GM18868 (cell line): ENCODE data around the gene PRR5.

Experiments used
- ATAC-seq: cut with Tn5 transposase; IDR thresholded peaks from one replicate; pipeline ENCODE4 v1.9.1; 2021; ENCODE audit warnings: mild to moderate bottlenecking, moderate library complexity; ENCODE audit not compliant: unreplicated experiment

The PRR5 gene

GRCh38 chr22:44752285-44753188, 50.5 kb downstream of the PRR5 start, which contains the start of gene ARHGAP8:
ARHGAP8 (plus strand) TSS chr22:44752575; CDS start chr22:44786528, 33,953 bp downstream.
- ATAC-seq: no peak

DNA sequence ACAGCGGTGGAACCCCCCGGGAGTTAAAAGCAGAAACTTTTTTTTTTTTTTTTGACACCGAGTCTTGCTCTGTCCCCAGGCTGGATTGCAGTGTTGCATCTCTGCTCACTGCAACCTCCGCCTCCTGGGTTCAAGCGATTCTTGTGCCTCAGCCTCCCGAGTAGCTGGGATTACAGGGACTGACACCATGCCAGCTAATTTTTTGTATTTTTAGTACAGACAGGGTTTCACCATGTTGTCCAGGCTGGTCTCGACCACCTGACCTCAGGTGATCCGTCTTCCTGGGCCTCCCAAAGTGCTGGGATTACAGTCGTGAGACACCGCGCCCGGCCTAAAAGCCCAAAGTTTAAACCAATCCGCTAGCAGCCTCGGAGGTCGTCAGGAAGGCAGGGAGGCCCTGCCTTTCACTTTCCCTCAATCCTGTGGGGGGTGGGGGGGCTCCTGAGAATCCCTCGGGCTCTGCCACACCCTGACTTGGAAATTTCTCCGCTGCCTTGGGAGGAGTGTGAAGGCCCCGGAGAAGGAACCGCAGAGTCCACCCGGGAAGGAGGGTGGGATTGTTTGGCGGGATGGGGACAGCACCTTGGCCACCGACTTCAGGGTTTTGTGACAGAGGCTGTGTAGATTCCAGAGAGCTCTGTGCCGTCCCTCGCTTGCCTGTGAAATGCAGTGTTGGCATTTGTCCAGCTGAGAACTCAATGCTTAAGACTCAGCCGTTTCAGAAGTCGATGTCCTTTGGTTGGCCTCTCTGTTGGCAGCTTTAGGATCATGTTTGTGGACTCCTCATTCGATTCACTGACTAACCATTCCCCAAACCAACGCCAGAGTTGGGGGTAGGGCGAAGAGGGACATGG, 51.4 kb downstream of the PRR5 start:
- no peak for ATAC-seq

DNA sequence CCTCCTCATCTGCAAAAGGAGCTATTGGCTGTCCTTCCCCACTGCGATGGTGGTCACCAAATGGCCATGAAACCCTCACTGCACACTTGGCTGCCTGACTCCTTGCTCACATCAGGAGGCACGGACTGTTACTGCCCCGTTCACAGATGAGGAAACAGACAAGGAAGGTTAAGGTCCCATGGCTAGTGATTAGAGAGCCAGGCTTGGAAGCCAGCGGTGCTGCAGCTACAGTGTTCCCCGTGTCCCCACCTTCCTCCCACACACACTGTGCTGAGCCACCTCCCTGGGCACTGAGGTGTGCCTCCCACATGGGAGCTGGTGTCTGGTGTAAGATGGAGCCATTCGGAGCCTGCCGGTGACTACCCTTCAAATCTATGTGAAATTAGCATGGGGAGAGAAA, 53.0 kb downstream of the PRR5 start:
- no peak for ATAC-seq

DNA sequence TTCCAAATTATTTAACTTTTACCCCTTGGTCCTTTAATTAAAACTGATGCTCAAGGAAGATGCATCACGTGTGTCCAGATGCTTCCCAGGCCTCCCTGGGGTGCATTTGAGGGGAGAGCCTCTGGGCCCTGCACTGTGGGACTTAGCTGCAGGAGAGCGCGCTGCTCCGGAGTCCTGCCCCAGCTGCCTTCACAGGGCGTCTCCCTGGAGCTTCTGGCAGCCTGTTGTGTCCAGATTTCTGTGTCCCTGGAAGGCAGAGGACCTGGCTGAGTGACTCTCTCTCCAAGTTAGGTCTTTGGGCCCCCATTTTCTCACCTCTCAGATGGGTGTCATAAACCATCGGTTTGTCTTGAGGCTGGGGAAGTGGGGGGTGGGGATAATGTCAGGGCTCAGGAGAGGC, 53.4 kb downstream of the PRR5 start:
- no peak for ATAC-seq

GRCh38 chr22:44755956-44756361, 54.0 kb downstream of the PRR5 start:
- ATAC-seq: no peak

DNA sequence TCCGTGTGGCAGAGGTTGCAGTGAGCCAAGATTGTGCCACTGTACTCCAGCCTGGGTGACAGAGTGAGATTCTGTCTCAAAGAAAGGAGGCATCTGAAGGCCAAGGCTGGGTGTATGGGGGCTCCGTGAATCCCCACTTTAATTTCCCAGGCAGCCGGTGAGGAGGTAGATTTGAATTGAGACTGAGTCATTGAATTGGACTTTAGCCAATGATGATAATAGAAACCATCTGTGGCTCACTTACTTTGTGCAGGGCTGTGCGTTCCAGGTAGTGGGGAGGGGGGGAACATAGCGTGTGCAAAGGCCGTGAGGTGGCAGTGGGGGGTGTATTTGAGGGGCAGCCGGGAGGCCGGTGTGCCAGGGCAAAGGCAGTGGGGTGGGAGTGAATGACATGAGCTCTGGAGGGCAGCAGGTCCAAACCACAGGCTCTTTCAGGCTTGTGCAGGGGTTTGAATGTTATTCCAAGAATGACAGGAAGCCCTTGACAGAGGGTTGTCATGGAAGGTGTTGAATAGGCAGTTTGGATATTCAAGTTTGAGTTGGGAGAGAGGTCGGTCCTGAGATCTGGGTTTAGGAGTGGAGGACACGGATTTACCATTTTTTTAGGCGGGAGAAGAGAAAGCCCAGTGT, 56.5 kb downstream of the PRR5 start:
- no peak for ATAC-seq

GRCh38 chr22:44759001-44759400, 57.0 kb downstream of the PRR5 start:
- ATAC-seq: no peak

DNA sequence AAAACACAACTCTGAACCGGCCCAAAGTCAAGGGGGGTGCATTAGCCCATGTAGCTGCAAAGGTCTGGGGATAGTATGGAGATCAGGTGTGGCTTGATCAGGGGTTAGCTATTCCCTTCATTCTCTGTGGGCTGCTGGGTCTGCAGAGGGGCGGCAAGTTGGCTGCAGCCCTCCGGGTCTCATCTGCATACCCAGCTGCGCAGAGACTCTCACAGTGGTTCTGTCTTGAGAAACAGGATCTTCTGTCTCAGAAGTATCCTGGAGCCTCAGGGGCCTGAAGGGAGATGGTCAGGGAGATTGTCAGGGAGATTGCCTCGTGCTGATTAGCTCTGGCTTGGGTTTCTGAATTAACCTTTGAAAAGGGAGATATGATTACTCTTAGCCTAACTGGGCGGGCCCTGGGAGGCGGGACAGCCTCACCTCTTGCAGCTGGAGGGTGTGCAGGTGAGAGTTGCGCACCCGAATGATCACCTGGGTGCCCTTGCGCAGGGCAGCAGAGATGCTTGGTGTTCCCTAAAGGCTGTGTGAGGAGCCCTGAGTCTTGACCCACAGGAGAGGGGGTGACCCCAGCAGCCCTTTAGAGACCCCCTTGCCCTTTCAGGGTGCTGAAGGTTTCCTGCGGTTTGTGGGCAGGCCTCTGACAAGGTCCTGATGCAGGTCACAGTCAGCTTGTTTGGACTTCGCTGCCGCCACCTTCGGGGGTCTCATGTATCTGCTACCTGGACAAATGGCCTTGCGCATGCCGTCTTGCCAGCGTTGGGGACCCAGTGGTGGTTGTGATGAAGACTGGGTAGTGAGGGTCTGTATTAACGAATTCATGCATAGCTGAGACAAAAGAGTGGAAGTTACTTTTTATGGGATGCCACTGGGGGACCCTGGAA, 57.7 kb downstream of the PRR5 start:
- no peak for ATAC-seq

DNA sequence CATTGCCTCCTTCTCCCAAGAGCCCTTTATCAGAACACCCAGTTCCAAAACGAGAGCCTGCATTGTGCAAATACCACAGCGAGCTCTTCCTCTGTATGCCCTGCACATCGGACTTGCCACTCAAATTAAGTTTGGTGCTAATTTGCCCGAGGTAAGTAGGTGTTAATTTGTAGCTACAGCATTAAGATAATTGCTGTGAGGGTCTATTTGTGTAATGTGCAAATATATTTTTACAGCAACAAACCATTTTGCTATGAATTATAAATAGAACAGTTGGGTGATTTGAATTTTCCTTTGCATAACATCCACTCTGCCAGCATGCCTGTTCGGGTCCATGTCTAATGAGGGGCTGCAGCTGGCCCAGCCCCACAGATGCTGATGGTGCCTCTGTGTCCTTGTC, 58.5 kb downstream of the PRR5 start:
- ATAC-seq: no peak

- no peak for ATAC-seq
Measured at GRCh38 chr22:44761025-44761424, 59.0 kb downstream of the PRR5 start.

DNA sequence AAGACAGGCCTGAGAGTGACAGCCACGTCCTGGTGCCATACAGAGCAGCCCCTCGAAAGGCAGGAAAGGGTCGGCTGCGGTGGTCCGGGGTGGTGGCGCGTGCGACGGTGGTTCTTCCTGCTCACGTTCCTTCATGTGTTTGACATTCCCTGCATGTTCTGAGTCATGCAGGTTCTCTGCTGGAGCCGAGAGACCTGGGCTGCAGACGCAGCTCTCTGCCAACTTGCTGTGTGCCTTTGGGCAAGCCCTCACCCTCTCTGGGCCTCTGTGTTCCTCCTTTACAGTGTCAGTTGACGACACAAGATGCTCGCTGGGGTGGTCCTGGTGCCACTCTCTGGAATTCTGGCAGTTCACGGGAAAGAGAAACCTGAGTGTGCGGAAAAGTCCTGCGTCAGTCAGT, 62.4 kb downstream of the PRR5 start:
- no peak for ATAC-seq

DNA sequence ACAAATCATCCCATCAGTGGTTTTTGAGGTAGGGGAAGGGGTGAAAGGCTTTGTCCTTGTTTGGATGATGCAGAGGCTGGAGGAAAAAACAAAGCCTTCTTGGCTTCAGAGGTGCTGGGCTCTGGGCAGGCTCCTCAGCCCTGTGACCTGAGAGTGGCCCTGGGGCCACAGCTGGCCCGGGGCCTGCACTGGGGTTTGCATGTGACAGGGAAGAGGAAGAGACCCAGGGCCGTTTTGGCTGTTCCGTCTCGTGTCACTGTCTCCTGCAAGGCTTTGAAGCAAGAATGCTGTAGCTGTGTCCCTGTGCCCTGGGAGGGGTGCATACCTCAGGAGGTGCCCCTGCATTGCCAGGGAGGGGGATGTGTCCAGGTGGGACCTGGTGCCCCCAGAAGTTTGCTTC, 63.0 kb downstream of the PRR5 start:
- no peak for ATAC-seq

- no peak for ATAC-seq
Measured at GRCh38 chr22:44765571-44766285, 63.7 kb downstream of the PRR5 start.

DNA sequence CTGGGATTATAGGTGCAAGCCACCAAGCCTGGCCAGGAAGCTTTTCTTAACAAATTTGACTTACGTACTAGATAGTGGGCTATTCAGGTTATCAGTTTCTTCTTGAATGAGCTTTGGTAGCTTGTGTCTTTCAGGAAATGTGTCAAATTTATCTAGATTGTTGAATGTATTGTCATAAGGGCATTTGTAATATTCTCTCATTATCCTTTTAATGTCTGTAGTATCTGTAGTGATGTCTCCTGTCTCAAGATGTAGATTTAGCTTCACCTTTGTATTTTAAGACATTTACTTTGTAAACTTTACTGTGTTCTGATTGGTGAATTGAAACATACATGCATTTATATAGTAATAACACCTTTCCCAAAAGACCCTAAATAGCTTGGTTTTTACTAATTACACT, 71.1 kb downstream of the PRR5 start:
- ATAC-seq: no peak

- no peak for ATAC-seq
Measured at GRCh38 chr22:44775862-44776261, 73.9 kb downstream of the PRR5 start.

DNA sequence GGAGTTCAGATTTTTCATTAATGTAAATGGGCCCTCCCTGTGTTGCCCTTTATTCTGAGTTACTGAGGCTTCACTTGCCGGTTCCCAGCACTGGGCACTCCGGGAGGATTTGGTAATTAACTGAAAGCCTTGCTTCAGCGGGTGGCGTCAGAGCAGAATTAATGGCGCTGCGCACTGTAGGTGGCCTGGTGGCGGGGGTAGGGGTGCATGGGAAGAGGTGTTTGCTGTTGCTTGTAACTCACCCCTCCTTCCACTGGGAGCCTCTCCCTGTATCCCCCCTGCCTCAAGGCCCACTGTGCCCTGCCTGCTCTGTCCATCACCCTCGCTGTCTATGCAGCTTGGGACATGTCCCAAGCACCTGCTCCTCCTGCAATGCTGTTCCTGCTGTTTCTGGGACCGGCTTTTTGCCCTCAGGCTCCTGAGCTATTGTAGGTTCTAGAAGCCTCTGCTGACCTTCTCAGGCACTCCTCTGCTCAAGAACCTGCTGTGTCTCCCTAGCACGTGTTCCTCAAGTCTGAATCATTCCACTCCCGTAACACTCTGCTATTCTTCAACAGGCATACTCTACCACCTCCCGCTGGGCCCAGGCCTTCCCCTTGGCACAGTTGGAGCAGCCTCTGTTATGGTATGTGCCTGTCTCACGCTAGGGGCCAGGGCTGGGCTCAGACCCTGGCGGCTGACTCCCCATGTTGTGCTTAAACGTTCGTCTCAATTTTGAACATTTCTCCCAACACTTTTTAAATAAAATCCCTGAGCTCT, 74.8 kb downstream of the PRR5 start:
- no peak for ATAC-seq

DNA sequence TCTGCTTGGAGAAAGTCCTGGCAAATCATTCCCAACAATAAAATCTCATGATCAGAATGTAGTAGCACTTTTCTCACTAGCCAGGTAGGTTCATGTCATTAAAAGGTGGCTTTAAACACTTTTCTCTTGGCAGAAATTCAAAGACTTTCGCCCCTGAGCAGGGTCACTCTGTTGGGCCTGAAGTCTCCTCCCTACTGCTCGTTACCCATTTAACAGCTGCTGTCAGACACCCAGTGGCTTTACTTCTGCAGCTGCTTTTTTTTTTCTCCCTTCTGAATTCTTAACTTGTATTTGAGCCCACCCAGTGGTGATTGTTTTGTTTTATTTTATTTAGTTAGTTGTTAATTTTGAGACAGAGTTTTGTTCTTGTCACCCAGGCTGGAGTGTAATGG, 75.4 kb downstream of the PRR5 start:
- no peak for ATAC-seq

DNA sequence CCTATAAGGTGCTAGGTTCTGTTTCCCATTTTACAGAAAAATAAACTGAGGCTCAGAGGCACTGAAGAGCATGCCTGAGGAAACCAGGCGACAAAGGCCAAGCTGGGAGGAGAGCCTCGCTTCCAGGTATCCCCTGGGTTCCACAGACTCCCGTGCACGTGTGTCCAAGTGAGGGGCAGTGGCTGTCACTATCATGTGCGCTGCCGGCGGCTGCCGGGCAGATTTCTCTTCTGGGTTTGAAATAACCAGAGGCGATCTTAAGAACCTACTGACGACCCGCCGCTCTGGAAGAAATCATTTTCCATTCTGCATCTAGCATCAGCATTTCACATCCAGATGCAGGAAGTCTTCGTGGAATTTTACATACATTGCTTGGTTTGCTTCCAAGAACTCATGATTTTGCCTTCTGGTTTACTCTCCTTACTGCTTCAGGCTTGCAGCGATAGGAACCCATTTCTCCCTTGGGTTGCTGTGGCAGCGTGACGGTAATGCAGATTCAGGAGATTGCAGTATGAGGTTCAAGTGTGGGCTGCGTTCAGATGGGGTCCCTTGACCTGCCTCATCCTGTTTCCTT, 79.0 kb downstream of the PRR5 start:
- ATAC-seq: no peak
